Neural cell (in vitro differentiated cells): ENCODE measurements around the gene PKP1. TPM values are rescaled to one million over a fixed set of nuclear protein-coding genes. Genes with fewer than 3 reads are reported as not detected.

Source experiments
- H2AFZ ChIP-seq: fragments of 200-600, 300-800 bp; sonication (generic), shearing (Covaris generic); 2 replicates; pipeline ENCODE4 v1.6.0; 2014; ENCODE audit warnings: low read depth, mild to moderate bottlenecking, antibody characterized with exemption, low read length, moderate library complexity
- H3F3A ChIP-seq: fragments of 200-600 bp; shearing (Covaris generic); 2 replicates; pipeline ENCODE4 v1.6.1; 2016; ENCODE audit warnings: mild to moderate bottlenecking, moderate library complexity, mixed read lengths, antibody characterized with exemption, low read length; ENCODE audit not compliant: insufficient read depth, poor library complexity, severe bottlenecking
- H3K27ac ChIP-seq: fragments of 200-600, 300-800 bp; sonication (generic), shearing (Covaris generic); 2 replicates; pipeline ENCODE4 v1.5.1; 2014; ENCODE audit warnings: mild to moderate bottlenecking, low read length, moderate library complexity
- H3K27me3 ChIP-seq: fragments of 300-800, 200-600 bp; sonication (generic), shearing (Covaris generic); 2 replicates; pipeline ENCODE4 v1.6.0; 2014; ENCODE audit warnings: mild to moderate bottlenecking, low read depth, low read length, moderate library complexity; ENCODE audit not compliant: insufficient read depth
- H3K36me3 ChIP-seq: fragments of 300-800, 200-600 bp; sonication (generic), shearing (Covaris generic); 2 replicates; pipeline ENCODE4 v1.5.1; 2014; ENCODE audit warnings: mild to moderate bottlenecking, antibody characterized with exemption, low read length, moderate library complexity; ENCODE audit not compliant: insufficient read depth
- H3K4me2 ChIP-seq: fragments of 300-800, 200-600 bp; sonication (generic), shearing (Covaris generic); 2 replicates; pipeline ENCODE4 v1.6.0; 2014; ENCODE audit warnings: mild to moderate bottlenecking, low read length
- H3K4me3 ChIP-seq: fragments of 300-800, 200-600 bp; sonication (generic), shearing (Covaris generic); 2 replicates; pipeline ENCODE4 v1.5.1; 2014; ENCODE audit warnings: mild to moderate bottlenecking, low read length, moderate library complexity
- H3K79me2 ChIP-seq: fragments of 200-600 bp; shearing (Covaris generic); replicated peaks from 2 replicates; pipeline ENCODE4 v1.6.0; 2014; ENCODE audit warnings: mild to moderate bottlenecking, low read length, moderate library complexity; ENCODE audit not compliant: insufficient read depth
- H3K9ac ChIP-seq: fragments of 300-800, 200-600 bp; sonication (generic), shearing (Covaris generic); 2 replicates; pipeline ENCODE4 v1.6.1; 2016; ENCODE audit warnings: mild to moderate bottlenecking, low read length, mixed read lengths
- H3K9me2 ChIP-seq: fragments of 200-600 bp; shearing (Covaris generic); 2 replicates; pipeline ENCODE4 v1.6.1; 2016; ENCODE audit warnings: mild to moderate bottlenecking, low read length, mixed read lengths; ENCODE audit not compliant: insufficient read depth
- H3K9me3 ChIP-seq: fragments of 200-600, 300-800 bp; sonication (generic), shearing (Covaris generic); 2 replicates; pipeline ENCODE4 v1.6.1; 2016; ENCODE audit warnings: mild to moderate bottlenecking, mixed run types, low read length, moderate library complexity, mixed read lengths
- H4K20me1 ChIP-seq: fragments of 200-600 bp; shearing (Covaris generic); 2 replicates; pipeline ENCODE4 v1.6.1; 2016; ENCODE audit warnings: mild to moderate bottlenecking, mixed run types; ENCODE audit not compliant: insufficient read depth
- EP300 ChIP-seq: fragments of 450-650 bp; conservative IDR thresholded peaks from 2 replicates; pipeline ENCODE4 v1.6.1; 2014; ENCODE audit warnings: antibody characterized with exemption, mild to moderate bottlenecking, moderate library complexity; ENCODE audit not compliant: poor library complexity, severe bottlenecking
- EZH2 ChIP-seq: fragments of 200-600, 300-800 bp; shearing (Covaris generic), sonication (generic); IDR thresholded peaks from 2 replicates; pipeline ENCODE4 v1.6.1; 2014; ENCODE audit warnings: antibody characterized with exemption, low read length, borderline replicate concordance, mild to moderate bottlenecking; ENCODE audit not compliant: insufficient read depth, poor library complexity, severe bottlenecking
- MXI1 ChIP-seq: fragments of 450-650 bp; conservative IDR thresholded peaks from 2 replicates; pipeline ENCODE4 v1.6.1; 2014; ENCODE audit warnings: antibody characterized with exemption, mild to moderate bottlenecking; ENCODE audit not compliant: poor library complexity, severe bottlenecking
- POLR2AphosphoS5 ChIP-seq: IDR thresholded peaks from 2 replicates; pipeline ENCODE4 v1.6.1; 2012
- RAD21 ChIP-seq: fragments of 450-650 bp; conservative IDR thresholded peaks from 2 replicates; pipeline ENCODE4 v1.6.1; 2014; ENCODE audit warnings: antibody characterized with exemption, mild to moderate bottlenecking, moderate library complexity
- SMC3 ChIP-seq: fragments of 450-650 bp; conservative IDR thresholded peaks from 2 replicates; pipeline ENCODE4 v1.6.1; 2014; ENCODE audit warnings: antibody characterized with exemption, mild to moderate bottlenecking, moderate library complexity; ENCODE audit not compliant: poor library complexity
- TAF1 ChIP-seq: IDR thresholded peaks from 2 replicates; pipeline ENCODE4 v1.6.1; 2012; ENCODE audit warnings: low read depth
- polyA plus RNA-seq: library from polyadenylated mRNA; depleted of rRNA; stranded (reverse); fragments of >200 nt; gene quantifications from 2 replicates; pipeline ENCODE4 v1.2.3, GENCODE V29; 2014
- TF ChIP-seq, protein P1 (sequence below): IDR thresholded peaks from 2 replicates; pipeline ENCODE4 v1.6.1; 2012; ENCODE audit warnings: borderline replicate concordance
- TF ChIP-seq, protein P2 (sequence below): fragments of 450-650 bp; IDR thresholded peaks from 2 replicates; pipeline ENCODE4 v1.5.1; 2014; ENCODE audit warnings: antibody characterized with exemption, mild to moderate bottlenecking, moderate library complexity; ENCODE audit not compliant: poor library complexity, severe bottlenecking

Gene PKP1
- polyA plus RNA-seq, 1 donor from 2014 or later: not detected

DNA sequence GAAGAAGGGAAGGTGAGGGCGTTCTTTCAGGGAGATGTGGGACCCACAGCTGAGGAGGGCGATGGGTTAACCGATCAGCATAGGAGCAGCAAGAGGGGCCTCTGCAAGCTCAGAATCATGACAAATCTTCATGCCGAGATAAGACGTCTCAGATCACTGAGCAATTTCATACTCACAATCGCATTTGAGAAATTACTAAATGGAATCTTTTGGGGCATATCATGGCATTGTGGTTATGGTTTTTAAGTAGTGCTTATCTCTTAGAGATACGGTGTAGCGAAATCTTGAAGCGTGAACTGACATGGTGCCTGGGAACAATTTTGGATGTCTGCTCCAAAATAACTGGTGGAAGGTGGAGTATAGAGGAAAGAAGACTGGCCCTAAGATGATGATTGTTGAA lies 88.0 kb downstream of the PKP1 start:
- Histone ChIP-seq H3K27ac (no peak overlapping the region), H3K4me3 (no peak overlapping the region), H4K20me1 (no peaks in the 10 kb centered on the region)

DNA sequence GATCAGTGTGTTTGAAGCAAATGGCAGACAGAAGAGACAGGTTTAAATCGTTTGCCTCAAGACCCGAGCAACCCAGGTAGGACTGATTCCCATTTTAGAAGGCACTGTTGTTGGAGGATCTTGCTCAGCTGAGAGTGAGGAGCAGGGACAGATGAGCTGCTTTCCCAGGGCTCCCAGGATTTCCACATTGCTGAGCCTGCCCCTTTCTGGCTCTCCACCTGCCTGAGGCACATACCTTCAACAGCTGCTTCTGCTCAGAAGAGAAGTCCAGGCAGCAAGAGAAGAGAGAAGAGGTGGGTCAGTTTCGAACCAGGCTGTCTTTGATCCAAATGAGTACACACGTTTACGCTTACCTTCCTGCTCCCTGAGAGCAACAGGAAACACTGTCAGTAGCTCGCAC lies 88.5 kb downstream of the PKP1 start:
- no peak for TF ChIP-seq EP300
- TF ChIP-seq RAD21: no peak
- no peak for TF ChIP-seq EZH2
- no peak for TF ChIP-seq SMC3
- TF ChIP-seq, protein P1, sequence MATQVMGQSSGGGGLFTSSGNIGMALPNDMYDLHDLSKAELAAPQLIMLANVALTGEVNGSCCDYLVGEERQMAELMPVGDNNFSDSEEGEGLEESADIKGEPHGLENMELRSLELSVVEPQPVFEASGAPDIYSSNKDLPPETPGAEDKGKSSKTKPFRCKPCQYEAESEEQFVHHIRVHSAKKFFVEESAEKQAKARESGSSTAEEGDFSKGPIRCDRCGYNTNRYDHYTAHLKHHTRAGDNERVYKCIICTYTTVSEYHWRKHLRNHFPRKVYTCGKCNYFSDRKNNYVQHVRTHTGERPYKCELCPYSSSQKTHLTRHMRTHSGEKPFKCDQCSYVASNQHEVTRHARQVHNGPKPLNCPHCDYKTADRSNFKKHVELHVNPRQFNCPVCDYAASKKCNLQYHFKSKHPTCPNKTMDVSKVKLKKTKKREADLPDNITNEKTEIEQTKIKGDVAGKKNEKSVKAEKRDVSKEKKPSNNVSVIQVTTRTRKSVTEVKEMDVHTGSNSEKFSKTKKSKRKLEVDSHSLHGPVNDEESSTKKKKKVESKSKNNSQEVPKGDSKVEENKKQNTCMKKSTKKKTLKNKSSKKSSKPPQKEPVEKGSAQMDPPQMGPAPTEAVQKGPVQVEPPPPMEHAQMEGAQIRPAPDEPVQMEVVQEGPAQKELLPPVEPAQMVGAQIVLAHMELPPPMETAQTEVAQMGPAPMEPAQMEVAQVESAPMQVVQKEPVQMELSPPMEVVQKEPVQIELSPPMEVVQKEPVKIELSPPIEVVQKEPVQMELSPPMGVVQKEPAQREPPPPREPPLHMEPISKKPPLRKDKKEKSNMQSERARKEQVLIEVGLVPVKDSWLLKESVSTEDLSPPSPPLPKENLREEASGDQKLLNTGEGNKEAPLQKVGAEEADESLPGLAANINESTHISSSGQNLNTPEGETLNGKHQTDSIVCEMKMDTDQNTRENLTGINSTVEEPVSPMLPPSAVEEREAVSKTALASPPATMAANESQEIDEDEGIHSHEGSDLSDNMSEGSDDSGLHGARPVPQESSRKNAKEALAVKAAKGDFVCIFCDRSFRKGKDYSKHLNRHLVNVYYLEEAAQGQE: no peak
- no peak for TF ChIP-seq POLR2AphosphoS5
- TF ChIP-seq, protein P2, sequence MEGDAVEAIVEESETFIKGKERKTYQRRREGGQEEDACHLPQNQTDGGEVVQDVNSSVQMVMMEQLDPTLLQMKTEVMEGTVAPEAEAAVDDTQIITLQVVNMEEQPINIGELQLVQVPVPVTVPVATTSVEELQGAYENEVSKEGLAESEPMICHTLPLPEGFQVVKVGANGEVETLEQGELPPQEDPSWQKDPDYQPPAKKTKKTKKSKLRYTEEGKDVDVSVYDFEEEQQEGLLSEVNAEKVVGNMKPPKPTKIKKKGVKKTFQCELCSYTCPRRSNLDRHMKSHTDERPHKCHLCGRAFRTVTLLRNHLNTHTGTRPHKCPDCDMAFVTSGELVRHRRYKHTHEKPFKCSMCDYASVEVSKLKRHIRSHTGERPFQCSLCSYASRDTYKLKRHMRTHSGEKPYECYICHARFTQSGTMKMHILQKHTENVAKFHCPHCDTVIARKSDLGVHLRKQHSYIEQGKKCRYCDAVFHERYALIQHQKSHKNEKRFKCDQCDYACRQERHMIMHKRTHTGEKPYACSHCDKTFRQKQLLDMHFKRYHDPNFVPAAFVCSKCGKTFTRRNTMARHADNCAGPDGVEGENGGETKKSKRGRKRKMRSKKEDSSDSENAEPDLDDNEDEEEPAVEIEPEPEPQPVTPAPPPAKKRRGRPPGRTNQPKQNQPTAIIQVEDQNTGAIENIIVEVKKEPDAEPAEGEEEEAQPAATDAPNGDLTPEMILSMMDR: no peak
- H3K36me3 ChIP-seq: no peaks in the 10 kb centered on the region

More for the DNA sequence above, 88.0 kb downstream of the PKP1 start:
- H2AFZ ChIP-seq: no peak overlapping the region
- H3K36me3 ChIP-seq: no peaks in the 10 kb centered on the region
- no peak overlapping the region for H3K4me2 ChIP-seq
- H3F3A ChIP-seq: no peaks in the 10 kb centered on the region
- H3K9me3 ChIP-seq: no peaks in the 10 kb centered on the region
- no peaks in the 10 kb centered on the region for H3K9me2 ChIP-seq
- no peaks in the 10 kb centered on the region for H3K27me3 ChIP-seq
- no peak for TF ChIP-seq SMC3
- no peak overlapping the region for H3K9ac ChIP-seq
- H3K79me2 ChIP-seq: no peaks in the 10 kb centered on the region

DNA sequence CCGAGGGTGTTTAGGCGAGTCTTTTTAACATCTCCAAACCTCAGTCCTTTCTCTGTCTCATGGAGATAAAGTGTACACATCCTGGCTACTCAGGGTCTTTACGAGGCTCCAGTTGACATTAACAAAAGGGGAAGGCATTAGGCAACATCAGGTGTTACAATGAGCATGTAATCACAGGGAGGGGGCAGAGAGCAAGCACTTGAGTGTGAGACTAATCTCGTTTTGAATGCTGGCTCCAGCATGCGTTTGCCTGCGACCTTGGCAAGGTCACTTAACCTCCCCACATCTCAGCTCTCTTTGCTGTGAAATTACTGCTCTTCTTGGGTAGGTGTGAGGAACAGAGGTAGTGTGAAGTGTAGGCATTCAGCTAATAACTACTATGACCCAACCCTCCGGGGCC lies 91.1 kb downstream of the PKP1 start:
- Histone ChIP-seq H3K4me3 (no peak overlapping the region), H3K9ac (no peak overlapping the region), H3K9me3 (no peaks in the 10 kb centered on the region), H3F3A (no peaks in the 10 kb centered on the region), H2AFZ (no peak overlapping the region), H3K79me2 (no peaks in the 10 kb centered on the region), H3K27ac (no peak overlapping the region), H3K27me3 (no peaks in the 10 kb centered on the region), H3K4me2 (no peak overlapping the region), H3K9me2 (no peaks in the 10 kb centered on the region), H3K36me3 (no peaks in the 10 kb centered on the region), H4K20me1 (no peaks in the 10 kb centered on the region)
- TF ChIP-seq, protein P2: no peak
- no peak for TF ChIP-seq TAF1
- no peak for TF ChIP-seq RAD21
- TF ChIP-seq MXI1: no peak
- TF ChIP-seq EZH2: no peak
- TF ChIP-seq EP300: no peak
- TF ChIP-seq POLR2AphosphoS5: no peak
- TF ChIP-seq, protein P1: no peak
- no peak for TF ChIP-seq SMC3

More for the DNA sequence above, 88.5 kb downstream of the PKP1 start:
- no peak overlapping the region for H3K27ac ChIP-seq
- H3K9me2 ChIP-seq: no peaks in the 10 kb centered on the region
- H3K9me3 ChIP-seq: no peaks in the 10 kb centered on the region
- H3K79me2 ChIP-seq: no peaks in the 10 kb centered on the region
- H3K4me2 ChIP-seq: no peak overlapping the region
- H3K9ac ChIP-seq: no peak overlapping the region
- H4K20me1 ChIP-seq: no peaks in the 10 kb centered on the region
- H3K27me3 ChIP-seq: no peaks in the 10 kb centered on the region
- H3F3A ChIP-seq: no peaks in the 10 kb centered on the region
- no peak overlapping the region for H2AFZ ChIP-seq
- no peak overlapping the region for H3K4me3 ChIP-seq
